B cell (primary cell): Measurements from ENCODE around the gene SLC6A2. TPM values are rescaled to one million over a fixed set of nuclear protein-coding genes. Genes with fewer than 3 reads are reported as not detected.

Experiments
- ATAC-seq: fragments of 200-7000 bp; cut with Tn5 transposase; one replicate; pipeline ENCODE4 v1.10.0; 2021; ENCODE audit warnings: low read depth, mild to moderate bottlenecking, moderate number of reproducible peaks, moderate library complexity
- CTCF ChIA-PET: fragments of 350-600 bp; sonication (Branson Sonifier 250); formaldehyde crosslinking; loops from one replicate; lab custom pipeline; 2021; ENCODE audit warnings: antibody characterized with exemption, inconsistent platforms; lab: Charles Lee
- POLR2A ChIA-PET: fragments of 350-600 bp; sonication (Branson Sonifier 250); formaldehyde crosslinking; loops from one replicate; lab custom pipeline; 2021; ENCODE audit warnings: antibody characterized with exemption; lab: Charles Lee
- DNase-seq: peaks from one replicate; pipeline ENCODE4 v3.0.0; 2013
- H2AFZ ChIP-seq: 2 replicates; pipeline ENCODE4 v1.6.1; 2012; ENCODE audit warnings: mild to moderate bottlenecking, low read depth, low read length; ENCODE audit not compliant: insufficient read depth, poor library complexity, severe bottlenecking
- H3K27ac ChIP-seq, 2 donors: 1 replicate in 1 of 2; 2 replicates in 1 of 2; pipeline ENCODE4 v1.5.1; 2012 to 2013; ENCODE audit warnings: low read length in 2 of 2, mild to moderate bottlenecking in 2 of 2, moderate library complexity in 1 of 2
- H3K27me3 ChIP-seq, 4 experiments: fragments of 200-600 bp in 1 of 4; sonication (generic) in 1 of 4; replicated peaks in 1 of 4; 1 replicate in 2 of 4; 2 replicates in 2 of 4; pipeline versions ENCODE4 v1.6.1 to v1.7.0; 2013 to 2016; ENCODE audit warnings: low read length in 3 of 4, mild to moderate bottlenecking in 2 of 4, mixed read lengths in 1 of 4, moderate library complexity in 1 of 4; ENCODE audit not compliant: insufficient read depth in 4 of 4, control insufficient read depth in 3 of 4; ENCODE audit errors: control extremely low read depth in 1 of 4
- H3K36me3 ChIP-seq, 2 experiments: replicated peaks in 1 of 2; 1 replicate in 1 of 2; 2 replicates in 1 of 2; pipeline versions ENCODE4 v1.6.1 to v1.7.1; 2013; ENCODE audit warnings: low read length in 1 of 2; ENCODE audit not compliant: insufficient read depth in 2 of 2, control insufficient read depth in 1 of 2; ENCODE audit errors: control extremely low read depth in 1 of 2, extremely low read depth in 1 of 2
- H3K4me1 ChIP-seq, 2 donors: fragments of 200-600 bp in 1 of 2; sonication (generic) in 1 of 2; 1 replicate in 1 of 2; 2 replicates in 1 of 2; pipeline versions ENCODE4 v1.5.1 to v1.6.1; 2013 to 2017; ENCODE audit warnings: low read length in 2 of 2; ENCODE audit not compliant: control insufficient read depth in 2 of 2, insufficient read depth in 2 of 2
- H3K4me2 ChIP-seq: replicated peaks from 2 replicates; pipeline ENCODE3; 2012; ENCODE audit warnings: mild to moderate bottlenecking, low read depth, low read length; ENCODE audit not compliant: poor library complexity, severe bottlenecking
- H3K4me3 ChIP-seq, 5 experiments: fragments of 200-600 bp in 1 of 5; sonication (generic) in 1 of 5; 1 replicate in 3 of 5; 2 replicates in 2 of 5; pipeline versions ENCODE4 v1.5.1 to v1.7.0; 2011 to 2016; ENCODE audit warnings: low read length in 4 of 5, mild to moderate bottlenecking in 4 of 5, low read depth in 2 of 5, control low read depth in 1 of 5, moderate library complexity in 1 of 5; ENCODE audit not compliant: insufficient read depth in 1 of 5; ENCODE audit errors: control extremely low read depth in 1 of 5, extremely low read depth in 1 of 5
- H3K79me2 ChIP-seq: fragments of 200-600 bp; sonication (generic); one replicate; pipeline ENCODE4 v1.6.0; 2016; ENCODE audit warnings: low read length; ENCODE audit not compliant: control insufficient read depth, insufficient read depth
- H3K9ac ChIP-seq: fragments of 200-600 bp; sonication (generic); 2 replicates; pipeline ENCODE4 v1.6.1; 2017; ENCODE audit warnings: mild to moderate bottlenecking, low read length, moderate library complexity
- H3K9me3 ChIP-seq, 3 donors: one replicate each; pipeline versions ENCODE4 v1.6.1 to v1.7.1; 2013; ENCODE audit warnings: low read length in 2 of 3; ENCODE audit not compliant: control insufficient read depth in 2 of 3, insufficient read depth in 1 of 3; ENCODE audit errors: control extremely low read depth in 1 of 3
- H4K20me1 ChIP-seq: 2 replicates; pipeline ENCODE4 v1.6.0; 2012; ENCODE audit warnings: mild to moderate bottlenecking, low read length; ENCODE audit not compliant: insufficient read depth, control insufficient read depth, poor library complexity, severe bottlenecking
- H3K27ac Mint-ChIP-seq: one replicate; pipeline ENCODE4 v1.8.0; 2021; ENCODE audit warnings: mixed read lengths
- H3K27me3 Mint-ChIP-seq: one replicate; pipeline ENCODE4 v1.8.0; 2021; ENCODE audit warnings: mixed read lengths
- H3K4me1 Mint-ChIP-seq: one replicate; pipeline ENCODE4 v1.8.0; 2021; ENCODE audit warnings: mixed read lengths
- H3K4me3 Mint-ChIP-seq: one replicate; pipeline ENCODE4 v1.8.0; 2021; ENCODE audit warnings: mixed read lengths
- H3K9me3 Mint-ChIP-seq: one replicate; pipeline ENCODE4 v1.8.0; 2022; ENCODE audit warnings: mixed read lengths; ENCODE audit not compliant: insufficient read depth
- CTCF ChIP-seq: fragments of 200-600 bp; IDR thresholded peaks from one replicate; pipeline ENCODE4 v1.8.0; 2022; ENCODE audit warnings: antibody characterized with exemption, mild to moderate bottlenecking
- EZH2 ChIP-seq: IDR thresholded peaks from 2 replicates; pipeline ENCODE4 v1.6.1; 2012; ENCODE audit warnings: borderline replicate concordance, low read depth, mild to moderate bottlenecking, moderate library complexity, low read length; ENCODE audit not compliant: insufficient read depth, poor library complexity, severe bottlenecking
- WGBS: methylation state at CpG from one replicate; pipeline ENCODE4 v1.1.5; 2013; ENCODE audit warnings: missing lambda C conversion rate; ENCODE audit not compliant: insufficient coverage; 5-methylcytosine and 5-hydroxymethylcytosine counted together
- intact Hi-C: fragments of 100-400 bp; cut with micrococcal nuclease; formaldehyde crosslinking; loops from one replicate; pipeline ENCODE4 v1.10.0; 2022
- polyA plus RNA-seq: library from polyadenylated mRNA; depleted of rRNA; stranded (reverse); fragments of >200 nt; gene quantifications from 2 replicates; pipeline ENCODE4 v1.2.3, GENCODE V29; 2012
- total RNA-seq, 2 donors: library from RNA; stranded (reverse); fragments of 120-200 nt in 1 of 2; gene quantifications; 1 replicate in 1 of 2; 2 replicates in 1 of 2; pipeline versions ENCODE4 v1.2.3 to v1.2.4, GENCODE V29; 2013 to 2022

The SLC6A2 gene
- total and polyA plus RNA-seq, 2 donors (not counting 1 experiment from before 2014, with no cell fraction given), result not detected

- Histone ChIP-seq H2AFZ (no peak overlapping the region), H3K36me3 (no peaks in the 10 kb centered on the region), H3K4me1 (no peaks in the 10 kb centered on the region), H3K79me2 (no peaks in the 10 kb centered on the region), H3K27me3 (peaks cover 0 to 3% (median 0%) of the 10 kb centered on the region in 4 experiments), H3K9ac (no peak overlapping the region), H3K4me3 (no peak overlapping the region), H3K27ac (no peak overlapping the region), H3K9me3 (no peaks in the 10 kb centered on the region), H3K4me2 (no peak overlapping the region), H4K20me1 (no peaks in the 10 kb centered on the region)
- TF ChIP-seq EZH2, result no peak
- TF ChIP-seq CTCF, result peak; percentile 27
- intact Hi-C loops, result no loop called here
- Mint-ChIP-seq H3K9me3 (no peaks in the 10 kb centered on the region), H3K27ac (no peak overlapping the region), H3K4me3 (no peak overlapping the region), H3K27me3 (peaks cover 19% of the 10 kb centered on the region), H3K4me1 (no peaks in the 10 kb centered on the region)
- ATAC-seq (no peak), DNase-seq (peak; percentile 38)
- POLR2A ChIA-PET, result no interaction called here
- CTCF ChIA-PET, result interaction anchor here (2.1 to 3.3 kb wide), 2 partner anchors 235 to 239 kb away, joined by 5 to 14 read pairs; no protein-coding TSS in a partner anchor
- WGBS, result 18% methylated on average over 10 of the region's 10 CpGs
Measured at GRCh38 chr16:55703003-55704001, 47.5 kb downstream of the SLC6A2 start.
